Measurements from ENCODE around the gene TP63.
"Not testable (repeated sequence)": the region's sequence is repeated elsewhere in the genome, so short reads cannot be mapped to it uniquely, and the experiment has no call there.

TP63 gene

GRCh38 chr3:189606774-189607173 is 24.4 kb upstream of the TP63 start:
- no peak for DNase-seq (ENCODE audit: low read depth in 1 of 2, low spot score in 1 of 2)
- H3K27ac ChIP-seq (replicated peaks): no peak overlapping the region
- TF ChIP-seq SPI1 (IDR thresholded peaks at IDR 0.05; ENCODE audit: borderline replicate concordance, low read depth) (no peak), REST (IDR thresholded peaks at IDR 0.05; ENCODE audit: insufficient replicate concordance, low read depth) (no peak), POLR2AphosphoS5 (IDR thresholded peaks at IDR 0.05; ENCODE audit: low read depth) (no peak), GABPA (IDR thresholded peaks at IDR 0.05; ENCODE audit: low read depth) (no peak), CTCF (IDR thresholded peaks at IDR 0.05; ENCODE audit: insufficient read depth, low read length) (no peak)

GRCh38 chr3:189612641-189613040 is 18.5 kb upstream of the TP63 start:
- H3K4me3 ChIP-seq (replicated peaks; ENCODE audit: insufficient read depth, low read length); DNase-seq (ENCODE audit: low read depth in 1 of 2, low spot score in 1 of 2); H3K27me3 ChIP-seq (ENCODE audit: insufficient read depth, poor library complexity, severe bottlenecking); H3K27ac ChIP-seq (replicated peaks): not testable (repeated sequence)

More at GRCh38 chr3:189606774-189607173, 24.4 kb upstream of the TP63 start:
- no peak overlapping the region for H3K4me3 ChIP-seq (replicated peaks; ENCODE audit: insufficient read depth, low read length)
- no peaks in the 10 kb centered on the region for H3K27me3 ChIP-seq (ENCODE audit: insufficient read depth, poor library complexity, severe bottlenecking)

GRCh38 chr3:189613122-189613521 is 18.1 kb upstream of the TP63 start:
- H3K27me3 ChIP-seq (ENCODE audit: insufficient read depth, poor library complexity, severe bottlenecking): no peaks in the 10 kb centered on the region
- no peak overlapping the region for H3K27ac ChIP-seq (replicated peaks)
- TF ChIP-seq SPI1 (IDR thresholded peaks at IDR 0.05; ENCODE audit: borderline replicate concordance, low read depth) (no peak), CTCF (IDR thresholded peaks at IDR 0.05; ENCODE audit: insufficient read depth, low read length) (no peak), GABPA (IDR thresholded peaks at IDR 0.05; ENCODE audit: low read depth) (no peak), REST (IDR thresholded peaks at IDR 0.05; ENCODE audit: insufficient replicate concordance, low read depth) (no peak), POLR2AphosphoS5 (IDR thresholded peaks at IDR 0.05; ENCODE audit: low read depth) (no peak)

GRCh38 chr3:189621948-189622603 is 9.1 kb upstream of the TP63 start:
- no peak overlapping the region for H3K27ac ChIP-seq (replicated peaks)
- H3K27me3 ChIP-seq (ENCODE audit: insufficient read depth, poor library complexity, severe bottlenecking): no peaks in the 10 kb centered on the region
- no peak overlapping the region for H3K4me3 ChIP-seq (replicated peaks; ENCODE audit: insufficient read depth, low read length)
- no peak for TF ChIP-seq POLR2AphosphoS5 (IDR thresholded peaks at IDR 0.05; ENCODE audit: low read depth)
- TF ChIP-seq CTCF (IDR thresholded peaks at IDR 0.05; ENCODE audit: insufficient read depth, low read length): no peak
- no peak for TF ChIP-seq GABPA (IDR thresholded peaks at IDR 0.05; ENCODE audit: low read depth)
- TF ChIP-seq REST (IDR thresholded peaks at IDR 0.05; ENCODE audit: insufficient replicate concordance, low read depth): no peak
- no peak for TF ChIP-seq SPI1 (IDR thresholded peaks at IDR 0.05; ENCODE audit: borderline replicate concordance, low read depth)
- DNase-seq (ENCODE audit: low read depth in 1 of 2, low spot score in 1 of 2): no peak

More at GRCh38 chr3:189613122-189613521, 18.1 kb upstream of the TP63 start:
- no peak for DNase-seq (ENCODE audit: low read depth in 1 of 2, low spot score in 1 of 2)
- H3K4me3 ChIP-seq (replicated peaks; ENCODE audit: insufficient read depth, low read length): no peak overlapping the region
